ENCODE measurements around the gene GNB1L.

Gene GNB1L

DNA sequence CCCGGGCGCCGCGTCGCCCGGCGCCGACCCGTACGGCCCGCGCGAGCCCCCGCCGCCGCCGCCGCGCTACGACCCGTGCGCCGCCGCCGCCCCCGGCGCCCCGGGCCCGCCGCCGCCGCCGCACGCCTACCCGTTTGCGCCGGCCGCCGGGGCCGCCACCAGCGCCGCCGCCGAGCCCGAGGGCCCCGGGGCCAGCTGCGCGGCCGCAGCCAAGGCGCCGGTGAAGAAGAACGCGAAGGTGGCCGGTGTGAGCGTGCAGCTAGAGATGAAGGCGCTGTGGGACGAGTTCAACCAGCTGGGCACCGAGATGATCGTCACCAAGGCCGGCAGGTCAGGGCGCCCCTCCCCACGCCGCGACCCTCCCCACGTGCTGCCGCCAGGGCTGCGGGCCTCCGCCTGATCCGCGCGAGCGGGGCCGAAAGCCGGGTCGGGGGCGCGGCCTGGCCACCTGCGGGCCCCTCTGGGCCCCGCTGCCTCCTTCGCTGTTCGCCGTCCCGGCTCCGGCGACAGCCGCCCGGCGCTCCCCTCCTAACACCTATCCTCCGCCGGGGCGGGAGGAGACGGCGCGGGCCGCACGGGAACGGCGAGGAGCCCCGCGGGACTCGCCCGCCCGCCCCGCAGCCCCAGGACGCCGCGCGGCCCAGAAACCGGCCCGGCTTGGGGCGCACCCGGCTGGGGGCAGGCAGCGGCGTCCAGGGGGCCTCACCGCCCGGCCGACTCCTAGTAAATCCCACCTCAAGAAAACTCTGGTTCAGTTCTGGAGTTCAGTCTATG is 93.5 kb downstream of the GNB1L start:
- no peak for DNase-seq (ENCODE audit: low read depth)

DNA sequence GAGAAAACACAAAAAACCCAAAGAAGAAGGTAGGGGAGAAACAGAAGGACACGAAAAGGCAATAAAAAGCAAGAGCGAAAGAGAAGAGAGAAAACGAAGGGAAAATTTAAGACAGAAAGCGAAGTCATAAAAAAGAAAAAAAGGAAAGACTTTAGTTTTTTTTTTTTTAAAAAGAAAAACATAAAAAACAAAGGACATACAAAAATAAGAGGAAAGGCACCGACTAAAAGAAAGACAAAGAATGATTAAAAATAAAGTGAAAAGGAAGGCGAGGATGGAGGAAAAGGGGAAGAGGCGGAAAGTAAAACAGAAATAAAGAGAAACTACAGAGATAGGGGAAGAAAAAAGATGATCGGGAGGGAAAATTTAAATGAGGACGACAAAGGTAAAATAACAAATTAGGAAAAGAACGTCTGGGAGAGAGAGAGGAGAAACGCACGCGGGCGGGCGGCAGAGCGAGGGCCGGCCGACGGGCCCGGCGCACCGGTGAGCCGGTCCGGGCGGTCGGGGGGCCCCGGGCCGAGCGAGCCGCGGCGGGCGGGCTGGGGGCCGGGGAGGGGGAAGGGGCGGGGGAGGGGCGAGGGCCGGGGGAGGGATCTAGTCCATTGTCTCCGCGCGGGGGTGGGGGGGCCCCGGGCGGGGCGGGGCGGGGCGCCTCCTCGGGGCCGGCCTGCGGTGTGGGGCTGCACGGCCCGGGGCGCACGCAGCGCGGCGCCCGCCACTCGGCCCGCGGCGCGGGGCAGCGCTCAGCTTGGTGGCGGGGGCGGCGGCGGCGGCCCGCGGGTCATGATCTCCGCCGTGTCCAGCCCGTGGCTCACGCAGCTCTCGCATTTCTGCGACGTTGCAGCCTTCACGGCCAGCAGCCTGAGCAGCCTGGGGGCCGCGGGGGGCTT is 94.4 kb downstream of the GNB1L start, which contains the start of gene TBX1:
Gene TBX1 (plus strand): TSS at position 721 of the 893 bp plus-strand sequence. CDS start 66 bp downstream, at position 787.
- DNase-seq (ENCODE audit: low read depth) = no peak

DNA sequence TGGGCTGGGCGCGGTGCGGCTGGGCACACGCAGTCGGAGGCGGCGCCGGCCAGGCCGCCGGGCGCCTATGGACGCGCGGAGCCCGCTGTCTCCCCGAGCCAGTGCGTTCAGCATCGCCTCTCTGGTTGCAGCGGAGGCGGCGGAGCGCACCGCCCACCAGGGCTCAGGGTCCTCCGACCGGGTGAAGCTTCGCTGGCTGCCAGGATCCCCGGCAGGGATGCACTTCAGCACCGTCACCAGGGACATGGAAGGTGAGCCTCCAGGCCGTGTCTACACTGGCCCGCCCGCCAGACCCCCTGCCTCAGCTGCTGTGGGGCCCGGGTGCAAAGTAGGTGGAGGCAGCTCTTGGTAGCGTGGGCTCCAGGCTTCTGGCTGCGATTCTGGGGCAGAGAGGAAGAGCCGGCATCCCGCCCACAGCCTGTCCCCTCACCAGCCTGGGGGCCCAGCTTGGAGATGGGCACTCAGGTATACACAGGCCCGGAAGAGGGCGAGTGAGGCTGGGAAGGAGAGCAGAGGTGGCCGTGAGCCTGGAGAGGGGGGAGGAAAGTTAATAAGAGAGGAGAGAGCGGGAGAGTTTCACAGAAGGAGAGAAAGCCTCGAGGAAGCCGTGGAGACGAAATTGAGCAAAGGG is 95.1 kb downstream of the GNB1L start:
- DNase-seq (ENCODE audit: low read depth) = no peak

DNA sequence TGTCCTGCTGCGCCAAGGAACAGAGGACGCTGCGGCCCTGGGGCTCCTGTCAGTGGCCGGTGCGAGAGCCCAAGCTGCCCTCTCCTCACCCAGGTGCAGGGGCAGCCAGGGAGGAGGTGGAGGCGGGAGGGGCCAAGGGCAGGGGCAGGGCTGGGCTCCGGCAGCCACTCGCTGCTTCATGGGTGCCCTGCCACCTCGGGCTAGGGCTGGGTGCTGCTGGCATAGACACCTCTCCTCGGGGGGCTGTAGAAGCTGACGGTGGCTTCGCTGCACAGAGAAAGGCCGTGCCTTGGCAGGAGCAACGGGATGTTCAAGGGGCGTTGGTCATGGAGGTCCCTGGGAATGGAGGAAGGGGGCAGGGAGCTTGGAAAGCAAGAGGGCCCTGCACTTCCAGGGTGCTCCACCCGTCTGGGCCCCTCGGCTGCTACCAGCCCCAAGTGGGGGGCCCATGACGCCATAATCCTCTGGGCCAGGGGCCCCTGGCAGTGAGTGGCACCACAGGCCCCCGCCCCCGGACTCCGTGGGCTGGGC is 95.7 kb downstream of the GNB1L start:
- DNase-seq (ENCODE audit: low read depth) = no peak

DNA sequence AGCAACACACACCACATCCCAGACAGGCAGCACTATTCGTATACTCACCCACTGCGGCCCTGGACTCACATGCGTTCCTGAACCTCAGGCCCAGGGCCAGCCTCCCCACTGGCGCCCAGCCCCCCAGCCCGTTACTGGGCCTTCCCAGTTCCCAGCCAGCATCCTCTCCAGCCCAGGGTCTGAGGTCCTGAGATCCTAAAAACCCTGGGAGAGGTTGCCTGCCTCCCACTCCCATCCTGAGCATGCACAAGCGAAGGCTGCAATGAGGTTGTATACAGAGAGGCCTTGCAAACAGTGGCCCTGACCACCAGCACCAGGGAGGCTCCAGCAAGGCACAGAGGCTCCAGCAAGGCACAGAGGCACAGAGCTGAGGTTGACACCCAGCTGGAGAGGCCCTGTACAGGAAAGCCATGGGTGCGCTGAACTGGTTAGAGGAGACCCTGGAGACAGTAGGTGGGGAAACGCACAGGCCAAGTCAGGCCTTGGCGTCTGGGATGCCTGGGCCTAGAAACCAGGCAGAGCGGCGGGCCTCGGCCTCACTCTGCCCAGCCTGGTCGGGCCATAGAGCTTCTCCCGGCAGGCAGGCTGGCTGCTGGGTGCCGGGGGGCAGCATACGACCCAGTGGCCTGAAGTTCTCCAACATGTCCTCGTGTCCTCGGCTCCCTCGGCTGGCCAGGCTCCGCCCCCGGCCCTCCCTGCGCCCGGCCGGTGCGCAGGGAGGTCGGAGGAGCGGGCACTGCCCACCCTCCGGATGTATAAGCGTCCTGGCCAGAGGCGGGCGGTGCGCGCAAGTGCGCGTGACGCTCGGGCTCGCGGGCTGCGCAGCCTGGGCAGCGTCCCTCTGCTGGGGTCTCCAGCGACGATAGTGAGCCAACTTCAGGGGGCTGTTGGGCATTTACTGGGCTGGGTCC is 96.4 kb downstream of the GNB1L start:
- no peak for DNase-seq (ENCODE audit: low read depth)

DNA sequence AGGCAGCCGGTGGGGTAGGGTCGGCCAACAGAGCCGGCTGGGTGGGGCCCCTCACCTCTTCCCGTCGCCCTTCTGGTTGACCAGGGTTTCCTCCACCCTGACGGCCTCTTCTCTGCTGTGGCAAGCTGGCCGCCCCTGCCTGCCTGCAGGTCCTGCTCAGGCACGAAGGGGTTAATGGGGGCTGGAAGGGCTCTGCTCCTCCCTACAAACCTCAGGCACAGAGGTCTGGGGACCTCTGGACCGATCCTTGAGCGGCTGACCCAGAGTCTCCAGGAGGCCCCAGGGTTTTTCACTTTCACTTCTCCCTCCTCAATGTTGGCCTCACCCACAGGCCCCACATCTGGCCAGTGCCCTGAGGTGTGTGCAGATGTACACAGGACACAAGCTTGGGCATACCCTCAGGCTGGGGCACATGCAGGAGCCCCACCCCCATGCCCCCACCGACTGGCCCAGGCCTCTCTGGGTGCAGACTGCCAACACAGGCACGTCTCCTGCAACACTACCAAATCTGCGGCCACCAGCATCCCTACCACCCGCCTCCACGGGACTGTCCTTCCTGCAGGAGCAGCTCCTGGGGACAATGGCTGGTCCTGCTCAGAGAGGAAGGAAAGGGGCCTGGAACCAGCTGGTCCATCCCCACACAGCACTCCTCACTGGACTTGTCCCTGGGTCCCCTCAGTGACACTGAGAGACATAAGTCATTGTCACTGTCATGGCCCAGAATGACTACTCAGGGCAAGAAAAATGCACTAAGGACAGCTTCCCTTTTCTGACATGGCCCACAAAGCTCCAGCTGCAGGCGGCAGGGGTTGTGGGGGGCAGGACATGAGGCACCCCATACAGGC is 97.3 kb downstream of the GNB1L start:
- no peak for DNase-seq (ENCODE audit: low read depth)

DNA sequence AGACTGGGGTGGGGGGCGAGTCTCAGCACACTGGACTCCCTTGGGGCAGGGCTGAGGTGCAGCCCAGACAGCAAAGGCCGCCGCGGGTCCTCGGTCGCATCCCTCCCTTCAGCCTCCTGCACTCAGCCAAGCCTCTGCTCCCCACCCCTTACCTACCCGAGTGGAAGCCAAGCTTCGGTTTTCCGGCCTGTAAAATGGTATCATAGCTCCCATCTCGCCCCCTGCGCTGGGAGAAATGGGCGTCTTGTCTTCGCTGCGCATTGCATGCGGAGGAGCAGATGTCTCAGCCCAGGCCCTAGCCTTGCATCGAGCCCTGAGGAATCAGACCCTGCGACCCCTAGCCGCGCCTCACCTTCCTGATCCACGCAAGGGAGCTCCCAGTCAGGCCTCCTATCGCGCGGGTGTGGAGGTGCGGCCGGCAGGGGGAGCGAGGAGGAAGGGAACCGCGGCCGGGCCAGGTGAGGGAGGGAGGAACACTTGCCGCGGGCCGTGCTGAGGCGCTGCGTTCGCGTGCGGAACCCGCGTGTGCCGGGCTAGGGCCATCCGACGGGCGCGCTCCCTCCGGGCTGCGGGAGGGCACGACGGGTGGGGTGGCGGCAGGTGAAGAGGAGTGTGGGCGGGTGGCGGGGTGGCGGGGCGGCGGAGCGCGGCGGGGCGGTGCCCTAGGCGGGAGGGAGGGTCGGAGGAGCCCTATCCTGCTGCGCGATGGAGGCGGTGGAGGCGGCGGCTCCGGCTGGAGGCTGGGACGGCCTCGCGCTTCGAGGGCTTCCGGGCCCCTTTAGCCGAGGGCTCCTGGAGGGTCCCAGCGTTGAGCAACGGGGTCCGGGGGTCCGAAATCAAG is 98.2 kb downstream of the GNB1L start:
- no peak for DNase-seq (ENCODE audit: low read depth)

DNA sequence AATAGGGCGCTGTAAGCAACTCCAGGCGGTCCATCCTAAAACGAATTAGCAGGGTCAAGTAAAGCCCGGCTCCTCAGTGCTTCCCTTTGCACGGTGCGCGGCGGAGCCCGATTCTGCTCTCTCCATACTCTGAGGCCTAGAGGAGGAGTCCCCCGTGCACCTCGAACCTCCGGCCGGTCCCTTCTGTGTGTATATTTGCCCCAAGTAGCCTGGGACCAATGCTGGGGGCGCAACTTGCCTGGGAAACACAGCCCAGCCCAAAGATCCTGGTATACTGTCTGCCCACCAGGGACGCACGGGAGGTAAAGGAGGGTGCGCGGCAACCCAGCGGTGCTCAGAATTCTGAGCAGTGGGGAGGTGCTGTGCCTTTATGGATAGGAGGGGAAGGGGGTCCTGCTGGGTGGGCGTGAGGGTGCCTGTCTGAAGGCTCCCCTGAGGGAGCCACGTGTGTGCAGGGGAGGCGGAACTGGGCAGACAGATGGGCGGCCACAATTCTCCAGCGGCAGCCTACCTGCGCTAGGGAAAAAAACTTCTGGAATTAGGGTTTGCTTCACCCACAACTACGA is 98.9 kb downstream of the GNB1L start:
- no peak for DNase-seq (ENCODE audit: low read depth)

DNA sequence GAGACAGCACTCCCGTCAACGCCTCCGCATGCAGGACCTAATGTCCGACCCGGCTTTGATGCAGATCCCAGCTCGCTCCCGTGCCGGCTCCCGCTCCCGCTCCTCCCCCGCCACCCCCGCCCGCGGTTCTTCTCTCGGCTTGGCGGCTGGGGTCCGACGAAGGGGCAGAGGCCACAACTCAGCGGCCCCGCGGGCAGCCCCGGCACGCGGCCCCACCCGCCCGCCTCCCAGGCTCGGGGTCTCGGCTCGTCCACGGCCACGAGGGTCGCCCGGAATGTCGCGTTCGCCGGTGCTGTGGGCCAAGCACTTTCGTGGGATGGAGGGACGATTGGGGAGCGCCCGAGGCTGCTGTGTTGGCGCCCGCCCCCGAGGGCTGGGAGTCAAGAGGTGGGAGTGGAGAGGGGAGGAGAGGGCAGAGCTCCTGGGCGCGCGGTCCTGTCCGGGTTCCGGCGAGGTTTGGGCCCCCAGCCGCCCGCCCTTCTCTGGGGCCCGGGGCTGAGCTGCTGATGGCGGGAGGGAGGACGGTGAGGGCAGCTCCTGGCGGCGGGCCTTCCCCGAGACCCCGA is 99.4 kb downstream of the GNB1L start:
- DNase-seq (ENCODE audit: low read depth) = no peak

DNA sequence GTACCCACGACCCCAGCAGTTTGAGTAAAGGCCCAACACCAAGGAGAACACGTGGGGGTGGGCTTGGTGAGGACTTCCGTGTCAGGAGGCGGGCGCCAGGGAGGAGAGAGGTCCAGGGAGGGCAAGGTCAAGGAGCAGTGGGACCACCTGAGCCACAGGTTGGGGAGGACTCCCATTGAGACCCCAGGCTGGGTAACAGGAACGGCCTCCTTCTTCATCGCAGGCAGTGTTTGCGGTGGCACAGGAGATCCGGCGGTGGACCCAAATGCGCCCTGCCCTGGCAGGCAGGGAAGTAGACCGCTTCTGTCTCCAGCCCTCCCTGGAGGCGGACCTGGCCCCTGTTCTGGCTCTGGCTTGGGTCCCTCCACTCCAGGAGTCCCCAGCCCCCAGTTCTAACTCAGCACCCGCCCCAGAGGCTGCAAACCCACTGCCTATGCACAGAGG is 100.0 kb downstream of the GNB1L start:
- no peak for DNase-seq (ENCODE audit: low read depth)

DNA sequence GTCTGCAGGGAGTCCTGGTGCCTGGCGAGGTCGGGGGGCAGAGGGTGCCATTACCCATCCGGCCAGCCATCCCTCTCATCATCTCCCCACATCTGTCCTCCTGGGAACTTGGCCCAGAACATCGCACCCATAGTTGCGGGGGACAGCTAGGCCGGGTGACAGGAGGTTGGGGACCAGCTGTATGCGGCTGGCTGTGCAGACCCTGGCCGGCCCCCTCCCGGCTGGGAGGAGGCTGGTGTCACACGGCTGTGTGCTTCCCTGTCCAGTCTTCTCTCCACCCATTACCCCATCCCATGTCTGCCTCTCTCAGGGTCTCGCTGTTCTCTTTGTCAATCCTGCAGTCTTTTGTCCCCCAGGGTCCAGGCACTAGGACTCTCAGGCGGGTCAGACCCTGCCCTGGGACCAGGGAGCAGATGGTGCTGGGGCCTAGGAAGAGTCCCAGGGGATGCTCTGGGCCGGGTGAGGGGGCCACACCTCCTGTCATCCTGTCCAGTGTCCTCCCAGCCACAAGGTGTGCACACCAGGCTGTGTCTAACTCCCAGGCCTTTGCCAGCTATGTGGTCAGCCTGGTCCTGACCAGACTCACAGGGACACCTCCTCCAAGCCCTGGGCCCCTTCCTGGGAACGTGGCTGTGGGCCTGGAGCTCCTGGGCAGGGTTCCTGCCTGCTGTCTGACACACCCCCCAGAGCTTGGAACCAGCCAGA is 100.5 kb downstream of the GNB1L start:
- DNase-seq (ENCODE audit: low read depth) = no peak

DNA sequence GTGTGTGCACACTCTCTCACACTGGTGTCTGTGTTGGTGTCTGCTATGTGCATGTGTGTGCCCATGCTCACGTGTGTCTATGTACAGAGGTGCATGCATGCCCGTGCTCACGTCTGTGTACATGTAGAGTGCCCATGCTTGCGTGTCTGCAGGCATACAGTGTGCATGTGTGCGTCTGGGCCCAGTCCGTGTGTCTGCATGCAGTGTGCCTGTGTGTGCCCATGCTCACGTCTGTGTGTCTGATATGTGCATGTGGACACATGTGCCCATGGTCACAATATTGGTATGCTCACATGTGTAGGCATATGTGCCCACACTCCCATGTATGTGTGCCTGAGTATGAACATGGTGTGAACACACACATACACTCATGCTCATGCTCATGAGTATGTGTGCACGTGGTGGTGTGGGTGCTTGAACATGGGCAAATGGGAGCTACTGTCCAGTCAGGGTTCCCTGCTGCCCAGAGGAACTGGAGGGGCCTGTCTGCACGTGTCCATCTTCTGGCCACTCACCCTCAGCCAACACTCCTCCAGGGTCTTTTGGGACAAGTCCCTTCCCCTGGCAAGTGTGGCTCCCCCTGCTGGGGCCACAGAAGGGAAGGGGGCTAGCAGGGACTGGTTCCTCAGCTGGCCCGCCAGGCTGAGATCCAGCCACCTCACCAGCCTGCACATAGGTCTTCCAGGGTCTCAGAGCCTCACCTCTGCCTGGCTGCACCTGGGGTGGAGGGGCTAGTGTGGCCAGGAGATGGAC is 101.4 kb downstream of the GNB1L start:
- DNase-seq (ENCODE audit: low read depth) = no peak

DNA sequence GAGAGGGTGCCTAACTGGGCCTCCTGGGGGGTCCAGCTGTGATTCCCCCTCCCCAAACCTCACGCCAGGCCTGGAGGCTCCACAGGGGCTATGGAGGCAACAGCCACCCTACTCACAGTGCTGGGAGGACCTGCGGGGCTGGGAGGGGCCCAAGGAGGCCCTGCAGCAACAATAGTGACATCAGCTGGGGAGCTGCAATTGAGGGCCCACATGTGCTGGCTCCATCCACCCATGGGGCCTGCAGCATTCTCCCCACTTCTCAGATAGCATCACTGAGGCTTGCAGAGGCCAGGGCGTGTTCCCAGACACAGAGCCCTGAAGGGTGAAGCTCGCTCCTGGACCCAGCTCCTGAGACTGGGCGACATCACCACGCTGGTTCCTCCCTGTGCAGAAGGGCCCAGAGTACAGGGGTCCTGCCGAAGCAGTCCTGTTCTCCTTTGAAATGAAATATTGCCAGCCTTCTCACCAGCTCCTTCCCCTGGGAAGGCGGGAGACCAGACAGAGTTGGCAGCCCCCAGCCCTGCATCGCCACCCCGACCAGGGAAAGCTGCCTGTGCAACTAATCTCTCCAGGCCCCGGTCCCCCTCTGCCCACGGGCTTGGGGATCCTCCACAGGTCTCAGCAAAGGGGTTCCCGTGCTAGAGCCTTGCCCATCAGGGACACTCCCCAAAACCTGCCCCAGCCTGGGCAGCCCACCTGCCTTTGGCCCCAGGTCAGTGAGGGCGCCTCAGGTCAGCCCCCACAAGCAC is 103.0 kb downstream of the GNB1L start:
- DNase-seq (ENCODE audit: low read depth) = no peak

DNA sequence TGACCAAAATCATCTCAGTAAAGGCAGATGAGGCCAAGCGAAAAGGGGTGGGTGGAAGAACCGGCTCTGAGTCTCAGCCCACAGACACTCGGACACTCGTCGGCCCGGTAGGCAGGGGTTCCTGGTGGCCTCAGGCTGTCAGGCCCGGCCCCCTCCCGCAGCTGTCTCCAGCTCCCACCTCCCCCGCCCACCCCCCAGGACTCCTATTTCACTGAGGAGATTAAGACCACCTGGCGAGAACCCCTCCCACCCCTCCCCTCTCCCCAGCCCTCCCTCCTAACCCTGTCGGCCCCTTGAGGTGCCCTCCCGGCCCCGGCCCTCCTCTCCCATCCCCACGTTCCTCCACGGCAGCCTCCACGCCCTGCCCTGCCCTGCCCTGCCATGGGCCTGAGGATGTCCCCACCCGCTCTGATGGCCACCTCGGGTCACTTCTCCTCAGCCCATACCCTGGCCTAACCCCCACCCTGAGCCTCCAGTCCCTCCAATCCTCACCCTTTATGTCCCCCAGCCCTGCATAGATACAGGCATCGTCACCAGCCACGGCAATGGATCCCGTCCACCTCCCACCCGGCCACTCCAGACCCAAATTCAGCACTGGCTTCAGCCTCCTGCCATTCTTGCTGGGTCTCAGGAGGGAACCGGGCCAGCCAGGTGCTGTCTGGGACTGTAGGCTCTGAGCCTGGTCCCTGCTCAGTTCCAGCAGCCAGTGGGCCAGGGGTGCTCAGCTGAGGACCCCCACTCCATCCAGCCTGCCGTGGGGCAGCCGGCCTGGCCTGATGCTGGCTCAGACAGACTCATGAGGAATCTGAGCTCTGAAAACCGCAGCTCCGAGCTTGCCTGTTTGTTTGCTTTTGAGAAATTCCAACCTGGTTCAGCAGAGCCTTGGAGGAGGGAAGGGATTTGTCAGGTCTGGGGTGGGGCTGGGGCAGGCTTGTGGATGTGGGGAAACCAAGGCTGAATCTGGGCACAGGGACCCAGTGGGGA is 103.9 kb downstream of the GNB1L start:
- DNase-seq (ENCODE audit: low read depth) = peak; percentile 56

DNA sequence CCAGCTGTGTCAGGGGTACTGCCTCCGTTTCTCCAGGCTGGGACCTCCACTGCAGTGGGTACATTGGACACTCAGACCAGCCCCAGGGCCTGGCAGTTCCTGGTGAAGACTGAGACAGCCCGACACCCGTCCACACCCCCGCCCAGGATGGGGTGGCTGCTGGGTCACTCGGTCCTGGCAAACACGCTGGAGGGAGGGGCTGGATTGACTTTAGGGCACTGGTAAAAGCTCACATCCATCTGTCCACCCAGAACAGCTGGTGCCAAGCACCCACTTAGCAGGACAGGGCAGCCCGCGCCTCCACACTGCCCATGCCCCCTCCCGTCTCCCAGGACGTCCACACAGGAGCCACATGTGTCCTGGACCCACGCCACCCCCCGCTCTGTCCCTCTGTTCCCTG is 104.8 kb downstream of the GNB1L start:
- DNase-seq (ENCODE audit: low read depth) = no peak
